Bronchial epithelial cell (primary cell): ENCODE results near the gene KCTD14. TPM values are rescaled to one million over a fixed set of nuclear protein-coding genes. Genes with fewer than 3 reads are reported as not detected.
A peak's percentile ranks its signal among the peaks of the same experiment; 100 is the strongest.

Source experiments
- DNase-seq: peaks from one replicate; pipeline ENCODE4 v3.0.0-alpha.2; 2010; ENCODE audit warnings: low read depth
- FAIRE-seq: peaks from 2 replicates; lab custom pipeline; 2011; peaks lifted over from hg19 to GRCh38; lab: Jason Lieb, UNC
- H3K27me3 ChIP-seq: 2 replicates; pipeline ENCODE4 v1.5.1; 2011; ENCODE audit warnings: low read length; ENCODE audit not compliant: control insufficient read depth, insufficient read depth
- H3K36me3 ChIP-seq: 2 replicates; pipeline ENCODE4 v1.5.1; 2011; ENCODE audit warnings: low read length; ENCODE audit not compliant: control insufficient read depth, insufficient read depth
- H3K4me3 ChIP-seq: 2 replicates; pipeline ENCODE4 v1.5.1; 2011; ENCODE audit warnings: mild to moderate bottlenecking, low read depth, low read length, control low read depth
- total RNA-seq: library from RNA; depleted of rRNA; stranded (reverse); fragments of >200 nt; gene quantifications from 2 replicates; pipeline ENCODE4 v1.2.1, GENCODE V29; 2014
- TF ChIP-seq, protein P1 (sequence below): IDR thresholded peaks from 2 replicates; pipeline ENCODE4 v1.5.1; 2011; ENCODE audit warnings: mild to moderate bottlenecking, moderate library complexity, low read length, control low read depth, inconsistent platforms; ENCODE audit not compliant: insufficient read depth, severe bottlenecking

KCTD14 gene
- total RNA-seq, 1 donor from 2014 or later = 1.3 TPM

DNA sequence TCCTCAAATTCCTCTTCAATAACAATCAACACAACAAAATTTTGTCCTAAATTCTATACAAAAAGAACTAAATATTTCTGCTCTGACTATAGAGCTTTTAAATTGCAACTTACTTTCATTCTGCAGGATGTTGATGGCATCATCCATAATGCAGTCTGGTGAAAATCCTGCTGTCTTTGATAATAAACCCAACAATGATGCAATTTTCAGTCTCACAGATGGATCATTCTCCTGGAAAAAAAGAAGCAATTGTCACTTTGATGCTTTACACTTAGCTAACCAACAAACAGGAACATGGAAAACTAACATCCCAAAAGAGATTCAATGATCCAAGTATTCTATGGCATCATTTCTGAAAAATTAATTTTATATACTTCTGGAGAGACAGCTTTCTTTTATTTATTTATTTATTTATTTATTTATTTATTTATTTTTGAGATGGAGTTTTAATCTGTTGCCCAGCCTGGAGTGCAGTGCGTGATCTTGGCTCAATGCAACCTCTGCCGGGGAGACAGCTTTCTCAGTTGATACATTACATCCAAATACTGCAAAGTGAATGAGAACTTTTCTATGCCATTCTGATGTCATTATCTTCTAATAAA, 41.6 kb downstream of the KCTD14 start:
- Histone ChIP-seq H3K4me3 (no peak overlapping the region), H3K36me3 (peaks cover 4% of the 10 kb centered on the region), H3K27me3 (no peaks in the 10 kb centered on the region)
- DNase-seq = no peak
- FAIRE-seq = no peak
- TF ChIP-seq, protein P1, sequence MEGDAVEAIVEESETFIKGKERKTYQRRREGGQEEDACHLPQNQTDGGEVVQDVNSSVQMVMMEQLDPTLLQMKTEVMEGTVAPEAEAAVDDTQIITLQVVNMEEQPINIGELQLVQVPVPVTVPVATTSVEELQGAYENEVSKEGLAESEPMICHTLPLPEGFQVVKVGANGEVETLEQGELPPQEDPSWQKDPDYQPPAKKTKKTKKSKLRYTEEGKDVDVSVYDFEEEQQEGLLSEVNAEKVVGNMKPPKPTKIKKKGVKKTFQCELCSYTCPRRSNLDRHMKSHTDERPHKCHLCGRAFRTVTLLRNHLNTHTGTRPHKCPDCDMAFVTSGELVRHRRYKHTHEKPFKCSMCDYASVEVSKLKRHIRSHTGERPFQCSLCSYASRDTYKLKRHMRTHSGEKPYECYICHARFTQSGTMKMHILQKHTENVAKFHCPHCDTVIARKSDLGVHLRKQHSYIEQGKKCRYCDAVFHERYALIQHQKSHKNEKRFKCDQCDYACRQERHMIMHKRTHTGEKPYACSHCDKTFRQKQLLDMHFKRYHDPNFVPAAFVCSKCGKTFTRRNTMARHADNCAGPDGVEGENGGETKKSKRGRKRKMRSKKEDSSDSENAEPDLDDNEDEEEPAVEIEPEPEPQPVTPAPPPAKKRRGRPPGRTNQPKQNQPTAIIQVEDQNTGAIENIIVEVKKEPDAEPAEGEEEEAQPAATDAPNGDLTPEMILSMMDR = no peak

DNA sequence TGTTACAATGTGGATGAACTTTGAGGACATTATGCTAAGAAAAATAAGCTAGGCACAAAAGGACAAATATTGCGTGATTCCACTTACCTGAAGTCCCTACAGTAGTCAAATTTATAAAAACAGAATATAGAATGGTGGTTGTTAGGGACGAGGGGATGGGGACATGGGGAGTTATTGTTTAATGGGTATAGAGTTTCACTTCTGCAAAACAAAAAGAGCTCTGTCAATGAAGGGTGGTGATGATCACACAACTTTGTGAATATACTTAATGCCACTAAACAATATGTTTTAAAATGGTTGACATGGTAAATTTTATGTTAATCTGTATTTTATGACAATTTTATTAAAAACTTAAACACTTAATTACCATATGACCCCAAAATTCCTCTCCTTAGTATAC, 54.7 kb downstream of the KCTD14 start:
- TF ChIP-seq, protein P1 = no peak
- no peaks in the 10 kb centered on the region for H3K36me3 ChIP-seq
- FAIRE-seq (no peak), DNase-seq (no peak)
- no peaks in the 10 kb centered on the region for H3K27me3 ChIP-seq
- H3K4me3 ChIP-seq = no peak overlapping the region

DNA sequence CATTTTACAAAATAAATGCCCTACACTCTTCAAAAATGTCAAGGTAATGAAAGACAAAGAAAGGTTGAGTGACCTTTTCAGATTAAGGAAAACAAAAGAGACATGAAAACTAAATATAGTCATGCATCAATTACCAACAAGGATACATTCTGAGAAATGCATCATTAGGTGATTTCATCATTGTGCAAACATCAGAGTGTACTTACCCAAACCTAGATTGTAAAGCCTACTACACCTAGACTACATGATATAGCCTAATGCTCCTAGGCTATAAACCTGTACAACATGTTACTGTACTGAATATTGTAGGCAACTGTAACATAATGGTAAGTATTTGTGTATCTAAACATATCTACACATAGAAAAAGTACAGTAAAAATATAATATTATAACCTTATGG, 55.3 kb downstream of the KCTD14 start:
- no peak for FAIRE-seq

DNA sequence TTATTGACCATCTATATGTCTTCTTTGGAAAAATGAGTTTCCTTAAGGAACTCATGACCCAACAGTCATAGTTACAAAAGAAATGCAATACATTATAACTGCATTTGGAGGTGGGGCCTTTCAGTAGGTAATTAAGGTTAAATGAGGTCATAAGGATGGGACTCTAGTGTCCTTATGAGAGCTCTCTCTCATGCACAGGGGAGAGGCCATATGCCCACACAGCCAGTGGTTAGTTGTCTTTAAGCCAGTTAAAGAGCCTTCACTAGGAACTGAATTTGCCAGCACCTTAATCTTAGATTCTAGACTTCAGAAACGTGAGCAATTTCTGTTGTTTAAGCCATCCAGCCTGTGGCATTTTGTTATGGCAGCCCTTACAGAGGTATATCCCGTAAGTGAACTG, 56.0 kb downstream of the KCTD14 start:
- Histone ChIP-seq H3K27me3 (no peaks in the 10 kb centered on the region), H3K4me3 (no peak overlapping the region), H3K36me3 (no peaks in the 10 kb centered on the region)
- DNase-seq (no peak), FAIRE-seq (no peak)
- TF ChIP-seq, protein P1 = no peak

More for the DNA sequence above, 55.3 kb downstream of the KCTD14 start:
- DNase-seq = peak; percentile 56
- H3K27me3 ChIP-seq = no peaks in the 10 kb centered on the region
- TF ChIP-seq, protein P1 = no peak
- no peak overlapping the region for H3K4me3 ChIP-seq
- no peaks in the 10 kb centered on the region for H3K36me3 ChIP-seq

DNA sequence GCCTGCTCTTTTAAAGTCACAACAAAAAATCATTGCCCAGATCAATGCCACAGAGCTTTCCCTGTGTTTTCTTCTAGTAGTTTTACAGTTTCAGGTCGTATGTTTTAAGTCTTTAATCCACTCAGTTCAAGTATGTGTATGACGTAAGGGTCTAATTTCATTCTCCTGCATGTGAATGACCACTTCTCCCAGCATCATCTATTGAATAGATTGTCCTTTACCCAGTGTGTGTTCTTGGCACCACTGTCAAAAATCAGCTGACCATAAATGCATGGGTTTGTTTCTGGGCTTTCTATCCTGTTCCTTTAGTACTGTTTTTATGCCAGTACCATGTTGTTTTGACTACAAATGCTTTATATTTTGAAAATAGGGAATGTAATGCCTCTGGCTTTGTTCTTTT, 56.7 kb downstream of the KCTD14 start:
- Histone ChIP-seq H3K27me3 (no peaks in the 10 kb centered on the region), H3K36me3 (no peaks in the 10 kb centered on the region), H3K4me3 (no peak overlapping the region)
- DNase-seq (no peak), FAIRE-seq (no peak)
- TF ChIP-seq, protein P1 = no peak

Other genes starting within 250 kb of the KCTD14 start
- 14.5 and 33.9 TPM in 2 replicates for gene RSF1, start 202.6 kb downstream of the KCTD14 start, total RNA-seq
- gene AAMDC, start 202.1 kb downstream of the KCTD14 start, total RNA-seq = 2.1 and 11.9 TPM in 2 replicates
- 17.5 and 29.7 TPM in 2 replicates for gene INTS4, start 28.6 kb downstream of the KCTD14 start, total RNA-seq
- not detected in 2 replicates for gene THRSP, start 40.6 kb upstream of the KCTD14 start, total RNA-seq
- 62.3 and 64.8 TPM in 2 replicates for gene NDUFC2, start 56.6 kb upstream of the KCTD14 start, total RNA-seq
- 18.4 and 20.1 TPM in 2 replicates for gene ALG8, start 116.3 kb upstream of the KCTD14 start, total RNA-seq
- gene KCTD21, start 165.3 kb upstream of the KCTD14 start, total RNA-seq = 3.7 and 5.6 TPM in 2 replicates
- 3.7 and 5.1 TPM in 2 replicates for gene USP35, start 165.6 kb upstream of the KCTD14 start, total RNA-seq